NCI-H510A treated with DMSO at 0.1 percent for 48 hours (cell line): Measurements from ENCODE around the gene RAD18.

ENCODE experiments used
- DNase-seq: peaks from one replicate; lab custom pipeline; 2025; lab: John Stamatoyannopoulos, UW

RAD18 gene

DNA sequence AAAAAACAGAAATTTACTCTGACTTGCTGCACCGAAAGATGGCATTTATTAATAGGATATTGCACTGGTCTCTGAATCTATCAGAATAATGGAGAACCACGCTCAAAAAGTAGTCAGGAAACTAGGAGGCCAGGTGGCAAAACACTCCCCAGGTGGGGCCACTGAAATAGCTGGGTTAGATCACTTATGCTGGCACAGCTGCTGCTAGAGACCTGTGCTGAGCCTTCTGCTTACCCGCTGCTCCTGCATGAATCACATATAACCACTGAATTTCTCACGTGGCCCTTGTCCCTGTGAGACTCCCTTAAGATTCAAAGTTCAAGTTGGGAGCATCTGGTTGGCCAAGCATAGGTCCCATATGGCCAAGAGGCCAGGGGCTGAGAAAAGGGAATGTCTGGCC is 127.9 kb downstream of the RAD18 start:
- DNase-seq = no peak

DNA sequence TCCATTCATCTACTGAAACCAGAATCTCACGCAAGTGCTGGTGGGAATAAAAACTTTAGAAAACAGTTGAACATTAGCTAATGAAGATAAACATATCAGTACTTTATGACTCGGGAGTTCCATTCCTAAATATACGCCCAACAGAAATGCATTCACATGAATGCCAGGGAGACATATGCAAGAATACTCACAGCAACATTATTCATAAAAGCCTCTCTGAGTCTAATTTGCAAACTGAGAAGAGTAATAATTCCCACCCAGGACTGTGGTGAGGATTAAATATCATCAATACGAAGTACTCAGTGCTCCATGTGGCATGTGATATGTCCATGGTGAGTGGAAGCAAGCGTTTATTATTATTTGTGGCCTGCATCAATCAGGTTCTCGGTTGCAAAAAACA is 128.3 kb downstream of the RAD18 start:
- DNase-seq = no peak

DNA sequence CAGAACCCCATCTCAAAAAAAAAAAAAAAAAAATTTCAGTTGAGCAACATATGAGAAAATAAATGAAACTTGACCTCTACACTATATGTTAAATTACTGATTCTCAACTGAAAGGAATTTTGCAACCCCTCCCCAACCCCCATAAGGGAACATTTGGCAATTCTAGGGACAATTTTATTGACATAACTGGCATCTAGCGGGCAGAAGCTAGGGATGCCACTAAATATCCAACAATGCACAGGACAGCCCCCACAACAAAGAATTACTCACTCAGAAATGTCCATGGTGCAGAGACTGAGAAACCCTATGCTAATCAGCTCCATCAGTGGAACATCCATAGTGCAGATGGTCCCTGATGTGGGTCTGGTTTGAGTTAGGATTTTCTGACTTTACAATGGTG is 135.6 kb downstream of the RAD18 start:
- no peak for DNase-seq
